Neuronal stem cell (in vitro differentiated cells): Measurements from ENCODE around the gene USP12.
A peak's percentile ranks its signal among the peaks of the same experiment; 100 is the strongest.

Source experiments
- DNase-seq: peaks from one replicate; pipeline ENCODE4 v3.0.0-alpha.2; 2013; ENCODE audit warnings: low spot score
- H2AFZ ChIP-seq: one replicate; pipeline ENCODE4 v1.6.1; 2013; ENCODE audit warnings: mild to moderate bottlenecking, low read length, inconsistent platforms
- H2AK5ac ChIP-seq: 2 replicates; pipeline ENCODE4 v1.6.1; 2013; ENCODE audit warnings: low read depth, mild to moderate bottlenecking, inconsistent platforms, low read length, moderate library complexity, mixed read lengths
- H2BK120ac ChIP-seq: 2 replicates; pipeline ENCODE4 v1.6.1; 2013; ENCODE audit warnings: low read depth, mild to moderate bottlenecking, inconsistent platforms, low read length, moderate library complexity, mixed read lengths
- H2BK12ac ChIP-seq: one replicate; pipeline ENCODE4 v1.6.1; 2013; ENCODE audit warnings: low read length, inconsistent platforms
- H2BK15ac ChIP-seq: 2 replicates; pipeline ENCODE4 v1.6.1; 2013; ENCODE audit warnings: mild to moderate bottlenecking, low read length, inconsistent platforms, mixed read lengths
- H2BK5ac ChIP-seq: one replicate; pipeline ENCODE4 v1.6.1; 2013; ENCODE audit warnings: inconsistent platforms, mild to moderate bottlenecking, low read length, moderate library complexity
- H3K14ac ChIP-seq: one replicate; pipeline ENCODE4 v1.6.1; 2013; ENCODE audit warnings: low read length, inconsistent platforms
- H3K18ac ChIP-seq: 2 replicates; pipeline ENCODE4 v1.6.1; 2013; ENCODE audit warnings: low read length, inconsistent platforms
- H3K23ac ChIP-seq: 2 replicates; pipeline ENCODE4 v1.6.1; 2013; ENCODE audit warnings: low read depth, mild to moderate bottlenecking, mixed read lengths, low read length, inconsistent platforms; ENCODE audit not compliant: poor library complexity
- H3K27ac ChIP-seq: replicated peaks from 3 replicates; pipeline ENCODE4 v1.5.1; 2013; ENCODE audit warnings: low read length, inconsistent platforms
- H3K27me3 ChIP-seq, 3 experiments: 2 replicates each; pipeline ENCODE4 v1.6.1; 2013; ENCODE audit warnings: low read length in 3 of 3, mild to moderate bottlenecking in 2 of 3, inconsistent platforms in 1 of 3, low read depth in 1 of 3, mixed read lengths in 1 of 3, moderate library complexity in 1 of 3; ENCODE audit not compliant: control insufficient read depth in 3 of 3, insufficient read depth in 3 of 3
- H3K36me3 ChIP-seq, 2 donors: replicated peaks in 1 of 2; 2 replicates each; pipeline ENCODE4 v1.6.1; 2013; ENCODE audit warnings: low read length in 2 of 2; ENCODE audit not compliant: control insufficient read depth in 2 of 2, insufficient read depth in 2 of 2
- H3K4ac ChIP-seq: 2 replicates; pipeline ENCODE4 v1.6.1; 2013; ENCODE audit warnings: inconsistent platforms, mild to moderate bottlenecking, low read length, moderate library complexity
- H3K4me1 ChIP-seq, 2 donors: 1 replicate in 1 of 2; 2 replicates in 1 of 2; pipeline ENCODE4 v1.6.1; 2013; ENCODE audit warnings: low read length in 2 of 2, low read depth in 1 of 2; ENCODE audit not compliant: control insufficient read depth in 2 of 2, insufficient read depth in 1 of 2
- H3K4me2 ChIP-seq: one replicate; pipeline ENCODE4 v1.6.1; 2013; ENCODE audit warnings: mild to moderate bottlenecking, low read length, inconsistent platforms; ENCODE audit not compliant: insufficient read depth, poor library complexity, severe bottlenecking
- H3K4me3 ChIP-seq, 2 donors: 2 replicates each; pipeline ENCODE4 v1.5.1; 2013; ENCODE audit warnings: low read length in 2 of 2, mild to moderate bottlenecking in 2 of 2, inconsistent platforms in 1 of 2, moderate library complexity in 1 of 2
- H3K79me1 ChIP-seq: one replicate; pipeline ENCODE4 v1.6.1; 2013; ENCODE audit warnings: low read depth, mild to moderate bottlenecking, inconsistent platforms, low read length, moderate library complexity
- H3K9ac ChIP-seq: one replicate; pipeline ENCODE4 v1.6.1; 2013; ENCODE audit warnings: mild to moderate bottlenecking, low read depth, low read length, inconsistent platforms; ENCODE audit not compliant: poor library complexity
- H3K9me3 ChIP-seq, 2 donors: replicated peaks in 1 of 2; 2 replicates each; pipeline versions ENCODE3 to v1.6.1; 2013; ENCODE audit warnings: low read length in 2 of 2, mild to moderate bottlenecking in 2 of 2, inconsistent platforms in 1 of 2, low read depth in 1 of 2, mixed read lengths in 1 of 2, moderate library complexity in 1 of 2; ENCODE audit not compliant: control insufficient read depth in 2 of 2, insufficient read depth in 1 of 2
- H4K8ac ChIP-seq: one replicate; pipeline ENCODE4 v1.6.1; 2013; ENCODE audit warnings: low read depth, mild to moderate bottlenecking, inconsistent platforms, low read length, moderate library complexity
- H4K91ac ChIP-seq: one replicate; pipeline ENCODE4 v1.6.1; 2013; ENCODE audit warnings: low read length, low read depth, mild to moderate bottlenecking, inconsistent platforms; ENCODE audit not compliant: poor library complexity
- WGBS, 2 donors: extraction: QIAGEN DNeasy Blood & Tissue Kit; methylation state at CpG; one replicate each; pipeline ENCODE4 v1.1.7; 2013; ENCODE audit warnings: missing lambda C conversion rate in 2 of 2, mixed read lengths in 1 of 2; ENCODE audit not compliant: insufficient read length in 2 of 2, insufficient replicate concordance in 1 of 2; ENCODE audit errors: extremely low coverage in 2 of 2; 5-methylcytosine and 5-hydroxymethylcytosine counted together

USP12 gene

DNA sequence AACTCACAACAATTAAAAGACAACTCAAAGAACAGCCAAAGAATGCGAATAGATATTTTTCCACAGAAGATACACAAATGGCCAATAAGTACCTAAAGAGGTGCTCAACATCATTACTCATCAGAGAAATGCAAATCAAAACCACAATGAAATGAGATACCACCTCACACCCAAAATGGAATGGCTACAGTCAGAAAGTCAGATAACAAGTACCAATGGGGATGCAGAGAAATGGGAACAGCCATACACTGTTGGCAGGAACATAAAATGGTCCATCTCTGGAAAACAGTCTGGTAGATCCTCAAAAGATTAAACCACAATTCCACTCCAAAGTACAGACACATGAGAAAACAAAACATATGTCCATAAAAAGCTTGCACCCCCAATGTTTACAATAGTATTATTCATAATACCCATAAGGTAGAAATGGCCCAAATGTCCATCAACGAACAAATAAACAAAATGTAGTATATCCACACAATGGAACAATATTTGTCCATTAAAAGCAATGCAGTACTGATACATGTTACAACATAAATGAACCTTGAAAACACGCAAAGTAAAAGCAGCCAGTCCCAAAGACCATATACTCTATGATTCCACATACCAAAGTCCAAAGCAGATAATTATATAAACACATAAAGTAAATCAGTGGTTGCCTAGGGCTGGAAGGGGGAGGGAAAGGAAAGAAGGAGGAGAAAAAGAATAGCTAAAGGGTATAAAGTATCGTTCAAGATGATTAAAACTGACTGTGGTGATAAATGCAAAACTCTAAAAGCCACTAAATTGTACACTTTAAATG lies 19.6 kb downstream of the USP12 start:
- Histone ChIP-seq H3K9me3 (peaks cover 0 to 16% of the 10 kb centered on the region in 2 donors), H4K8ac (no peak overlapping the region)
- WGBS, 2 donors, result no CpG with 5 or more reads among the region's 4 CpGs

DNA sequence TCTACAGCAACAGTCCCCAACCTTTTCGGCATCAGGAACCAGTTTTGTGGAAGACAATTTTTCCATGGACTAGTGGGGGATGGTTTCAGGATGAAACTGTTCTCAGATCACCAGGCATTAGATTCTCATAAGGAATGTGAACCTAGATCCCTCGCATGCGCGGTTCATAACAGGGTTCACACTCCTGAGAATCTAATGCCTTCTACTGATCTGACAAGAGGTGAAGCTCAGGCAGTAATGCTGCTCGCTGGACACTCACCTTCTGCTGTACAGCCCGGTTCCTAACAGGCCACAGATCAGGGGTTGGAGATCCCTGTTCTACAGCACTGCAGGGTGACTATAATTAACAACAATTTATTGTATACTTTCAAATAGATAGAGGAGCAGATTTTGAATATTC lies 21.9 kb downstream of the USP12 start:
- Histone ChIP-seq H3K4me1 (no peaks in the 10 kb centered on the region), H4K91ac (no peak overlapping the region), H3K4me3 (no peak overlapping the region), H3K36me3 (peaks cover 0 to 19% of the 10 kb centered on the region in 2 donors), H3K4ac (no peak overlapping the region), H3K18ac (no peak overlapping the region), H2BK120ac (no peak overlapping the region), H4K8ac (no peak overlapping the region), H2BK15ac (no peak overlapping the region), H2AK5ac (no peak overlapping the region), H3K4me2 (no peak overlapping the region), H3K27me3 (no peaks in the 10 kb centered on the region), H3K9me3 (peaks cover 0 to 8% of the 10 kb centered on the region in 2 donors), H3K9ac (no peak overlapping the region), H2BK12ac (no peak overlapping the region), H2AFZ (no peak overlapping the region), H3K23ac (no peak overlapping the region), H3K27ac (no peak overlapping the region), H3K79me1 (peaks cover 1% of the 10 kb centered on the region), H2BK5ac (no peak overlapping the region), H3K14ac (no peak overlapping the region)
- DNase-seq, result no peak
- no CpG with 5 or more reads among the region's 6 CpGs for WGBS, 2 donors

More for the DNA sequence above, 19.6 kb downstream of the USP12 start:
- H3K9ac ChIP-seq, result no peak overlapping the region
- H3K27me3 ChIP-seq, result no peaks in the 10 kb centered on the region
- no peak for DNase-seq
- peaks cover 0 to 14% of the 10 kb centered on the region in 2 donors for H3K36me3 ChIP-seq
- H4K91ac ChIP-seq, result no peak overlapping the region
- H3K23ac ChIP-seq, result no peak overlapping the region
- no peak overlapping the region for H2BK120ac ChIP-seq
- no peak overlapping the region for H3K27ac ChIP-seq
- no peak overlapping the region for H2AK5ac ChIP-seq
- no peak overlapping the region for H3K14ac ChIP-seq
- peaks cover 2% of the 10 kb centered on the region for H3K79me1 ChIP-seq
- no peak overlapping the region for H3K4ac ChIP-seq
- no peak overlapping the region for H3K18ac ChIP-seq
- H2BK15ac ChIP-seq, result no peak overlapping the region
- H3K4me3 ChIP-seq, result no peak overlapping the region
- H3K4me2 ChIP-seq, result no peak overlapping the region
- no peak overlapping the region for H2BK5ac ChIP-seq
- H2AFZ ChIP-seq, result no peak overlapping the region
- H2BK12ac ChIP-seq, result no peak overlapping the region
- H3K4me1 ChIP-seq, result no peaks in the 10 kb centered on the region

DNA sequence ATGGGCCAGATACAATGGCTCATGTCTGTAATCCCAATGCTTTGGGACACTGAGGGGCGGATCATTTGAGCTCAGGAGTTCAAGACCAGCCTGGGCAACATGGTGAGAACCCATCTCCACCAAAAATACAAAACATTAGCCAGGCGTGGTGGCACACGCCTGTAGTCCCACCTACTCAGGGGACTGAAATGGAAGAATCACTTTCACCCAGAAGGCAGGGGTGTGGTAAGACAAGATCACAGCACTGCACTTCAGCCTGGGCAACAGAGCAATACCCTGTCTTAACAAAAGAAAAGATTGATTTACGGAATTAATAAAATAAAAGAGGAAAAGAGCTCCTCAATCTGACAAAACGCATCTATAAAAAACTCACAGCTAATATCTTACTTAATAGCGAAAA lies 22.7 kb downstream of the USP12 start:
- Histone ChIP-seq H3K27ac (no peak overlapping the region), H3K27me3 (no peaks in the 10 kb centered on the region), H3K9me3 (peaks cover 0 to 7% of the 10 kb centered on the region in 2 donors), H3K14ac (no peak overlapping the region), H4K8ac (no peak overlapping the region), H2AK5ac (no peak overlapping the region), H2BK15ac (no peak overlapping the region), H4K91ac (no peak overlapping the region), H2BK120ac (no peak overlapping the region), H2BK5ac (no peak overlapping the region), H3K36me3 (peaks cover 0 to 19% of the 10 kb centered on the region in 2 donors), H3K4me3 (no peak overlapping the region), H3K18ac (no peak overlapping the region), H2BK12ac (no peak overlapping the region), H3K23ac (no peak overlapping the region), H3K79me1 (no peaks in the 10 kb centered on the region), H3K4me1 (no peaks in the 10 kb centered on the region), H3K9ac (no peak overlapping the region), H2AFZ (no peak overlapping the region), H3K4me2 (no peak overlapping the region), H3K4ac (no peak overlapping the region)
- DNase-seq, result no peak
- WGBS, 2 donors, result no CpG with 5 or more reads among the region's 6 CpGs

- Histone ChIP-seq H4K8ac (no peak overlapping the region), H3K23ac (no peak overlapping the region), H3K14ac (no peak overlapping the region), H2BK120ac (no peak overlapping the region), H3K27me3 (no peaks in the 10 kb centered on the region), H2BK15ac (no peak overlapping the region), H3K4me1 (no peaks in the 10 kb centered on the region), H2AK5ac (no peak overlapping the region), H3K36me3 (peaks cover 0 to 19% of the 10 kb centered on the region in 2 donors), H2BK5ac (no peak overlapping the region), H3K9ac (no peak overlapping the region), H3K4me2 (no peak overlapping the region), H4K91ac (no peak overlapping the region), H3K9me3 (peaks cover 0 to 18% of the 10 kb centered on the region in 2 donors), H3K18ac (no peak overlapping the region), H2BK12ac (peak overlapping the region; percentile 49), H2AFZ (no peak overlapping the region), H3K4ac (no peak overlapping the region), H3K79me1 (no peaks in the 10 kb centered on the region), H3K4me3 (no peak overlapping the region), H3K27ac (no peak overlapping the region)
- DNase-seq, result no peak
- no CpG with 5 or more reads among the region's 8 CpGs for WGBS, 2 donors
Observed at GRCh38 chr13:27147530-27148170, 24.0 kb downstream of the USP12 start.
